Measurements from ENCODE around the gene TLE4. TPM values are rescaled to one million over a fixed set of nuclear protein-coding genes. Genes with fewer than 3 reads are reported as not detected.
"Not testable (repeated sequence)": the region's sequence is repeated elsewhere in the genome, so short reads cannot be mapped to it uniquely, and the experiment has no call there.

TLE4 gene
- total and polyA plus RNA-seq, 2 donors (not counting 1 experiment from before 2014, with no cell fraction given): 13.5 to 35.0 TPM

DNA sequence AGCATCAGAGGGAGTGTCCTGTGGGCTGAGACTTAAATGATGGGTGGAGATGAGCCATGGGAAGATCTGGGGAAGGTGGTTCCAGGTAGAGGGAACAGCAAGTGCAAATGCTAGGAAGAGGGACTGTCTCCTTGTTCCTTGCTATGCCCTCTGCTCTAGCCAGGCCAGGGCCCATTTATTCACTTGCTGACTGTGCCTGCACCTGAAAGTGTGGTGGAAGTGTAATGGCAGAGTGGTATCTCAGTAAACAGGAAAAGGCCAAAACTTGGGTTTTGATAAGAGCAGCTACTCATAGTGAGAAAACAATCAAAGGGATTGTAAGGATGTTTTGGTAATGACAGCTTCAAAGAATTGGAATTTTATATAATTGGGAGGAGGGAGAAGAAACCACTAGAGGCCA, 32.4 kb downstream of the TLE4 start:
- Histone ChIP-seq H3K4me2 (ENCODE audit: extremely low read depth, insufficient read depth, low read length) (no peak overlapping the region), H3K27me3 (ENCODE audit: control insufficient read depth, insufficient read depth, low read length) (no peaks in the 10 kb centered on the region), H3K36me3 (ENCODE audit: control insufficient read depth, insufficient read depth, low read length) (no peaks in the 10 kb centered on the region), H4K20me1 (ENCODE audit: control insufficient read depth, extremely low read depth, insufficient read depth, low read length) (no peaks in the 10 kb centered on the region), H3K27ac (ENCODE audit: insufficient read depth, low read length) (no peak overlapping the region), H3K79me2 (ENCODE audit: control insufficient read depth, insufficient read depth, low read length) (no peaks in the 10 kb centered on the region), H2AFZ (ENCODE audit: low read length) (no peak overlapping the region), H3K9ac (ENCODE audit: insufficient read depth, low read length) (no peak overlapping the region), H3K4me3 (replicated peaks in 1 of 4; ENCODE audit: control extremely low read depth in 1 of 4, insufficient read depth in 1 of 4, low read depth in 3 of 4, low read length in 4 of 4) (no peak overlapping the region), H3K4me1 (ENCODE audit: control insufficient read depth, extremely low read depth, insufficient read depth, low read length) (no peaks in the 10 kb centered on the region), H3K9me3 (ENCODE audit: control insufficient read depth, insufficient read depth, low read depth, low read length) (no peaks in the 10 kb centered on the region)
- peak in 1 of 2 donors; percentile 43 for DNase-seq (ENCODE audit: low read depth in 2 of 2)
- TF ChIP-seq, protein P1, sequence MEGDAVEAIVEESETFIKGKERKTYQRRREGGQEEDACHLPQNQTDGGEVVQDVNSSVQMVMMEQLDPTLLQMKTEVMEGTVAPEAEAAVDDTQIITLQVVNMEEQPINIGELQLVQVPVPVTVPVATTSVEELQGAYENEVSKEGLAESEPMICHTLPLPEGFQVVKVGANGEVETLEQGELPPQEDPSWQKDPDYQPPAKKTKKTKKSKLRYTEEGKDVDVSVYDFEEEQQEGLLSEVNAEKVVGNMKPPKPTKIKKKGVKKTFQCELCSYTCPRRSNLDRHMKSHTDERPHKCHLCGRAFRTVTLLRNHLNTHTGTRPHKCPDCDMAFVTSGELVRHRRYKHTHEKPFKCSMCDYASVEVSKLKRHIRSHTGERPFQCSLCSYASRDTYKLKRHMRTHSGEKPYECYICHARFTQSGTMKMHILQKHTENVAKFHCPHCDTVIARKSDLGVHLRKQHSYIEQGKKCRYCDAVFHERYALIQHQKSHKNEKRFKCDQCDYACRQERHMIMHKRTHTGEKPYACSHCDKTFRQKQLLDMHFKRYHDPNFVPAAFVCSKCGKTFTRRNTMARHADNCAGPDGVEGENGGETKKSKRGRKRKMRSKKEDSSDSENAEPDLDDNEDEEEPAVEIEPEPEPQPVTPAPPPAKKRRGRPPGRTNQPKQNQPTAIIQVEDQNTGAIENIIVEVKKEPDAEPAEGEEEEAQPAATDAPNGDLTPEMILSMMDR (conservative IDR thresholded peaks at IDR 0.05 in 1 of 2, IDR thresholded peaks at IDR 0.05 in 1 of 2; ENCODE audit: low read depth in 1 of 2, low read length in 2 of 2): no peak
- TF ChIP-seq EZH2 (IDR thresholded peaks at IDR 0.05; ENCODE audit: low read length, missing control alignments): no peak

DNA sequence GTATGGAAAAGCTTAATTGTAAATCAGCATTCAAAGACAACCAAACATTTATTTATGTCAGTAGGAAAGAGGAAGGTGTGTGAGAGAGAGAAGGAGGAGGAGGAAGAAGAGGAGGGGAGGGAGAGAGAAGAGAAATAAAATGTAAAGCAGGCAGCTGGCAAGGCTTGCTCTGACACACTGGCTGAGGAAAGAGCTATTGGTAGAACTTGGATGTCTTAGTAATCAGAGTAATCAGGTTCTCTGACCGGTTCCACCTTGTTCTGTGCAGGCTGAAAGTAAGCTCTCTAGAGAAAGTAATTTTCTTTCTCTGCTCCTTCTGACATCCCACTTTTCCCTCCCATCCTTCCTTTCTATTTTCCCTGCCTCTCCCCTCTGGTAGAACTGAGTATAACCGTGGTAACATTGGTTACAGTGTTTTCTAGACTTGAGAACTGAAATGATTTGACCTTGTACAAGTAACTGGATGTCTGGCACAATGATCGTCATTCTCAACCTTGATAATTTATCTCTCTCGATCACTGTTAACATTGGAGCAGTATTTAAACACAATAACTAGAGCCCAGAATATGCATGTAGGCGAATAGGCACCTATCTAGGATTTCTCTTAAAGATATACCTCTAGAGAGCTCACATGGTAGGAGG, 33.3 kb downstream of the TLE4 start:
- Histone ChIP-seq H3K27ac (ENCODE audit: insufficient read depth, low read length) (no peak overlapping the region), H3K27me3 (ENCODE audit: control insufficient read depth, insufficient read depth, low read length) (no peaks in the 10 kb centered on the region), H3K4me3 (replicated peaks in 1 of 4; ENCODE audit: control extremely low read depth in 1 of 4, insufficient read depth in 1 of 4, low read depth in 3 of 4, low read length in 4 of 4) (no peak overlapping the region), H3K4me2 (ENCODE audit: extremely low read depth, insufficient read depth, low read length) (no peak overlapping the region), H3K36me3 (ENCODE audit: control insufficient read depth, insufficient read depth, low read length) (no peaks in the 10 kb centered on the region), H3K79me2 (ENCODE audit: control insufficient read depth, insufficient read depth, low read length) (no peaks in the 10 kb centered on the region), H3K9me3 (ENCODE audit: control insufficient read depth, insufficient read depth, low read depth, low read length) (no peaks in the 10 kb centered on the region), H4K20me1 (ENCODE audit: control insufficient read depth, extremely low read depth, insufficient read depth, low read length) (no peaks in the 10 kb centered on the region), H2AFZ (ENCODE audit: low read length) (no peak overlapping the region), H3K9ac (ENCODE audit: insufficient read depth, low read length) (no peak overlapping the region), H3K4me1 (ENCODE audit: control insufficient read depth, extremely low read depth, insufficient read depth, low read length) (peaks cover 2% of the 10 kb centered on the region)
- no peak for TF ChIP-seq EZH2 (IDR thresholded peaks at IDR 0.05; ENCODE audit: low read length, missing control alignments)
- TF ChIP-seq, protein P1 (conservative IDR thresholded peaks at IDR 0.05 in 1 of 2, IDR thresholded peaks at IDR 0.05 in 1 of 2; ENCODE audit: low read depth in 1 of 2, low read length in 2 of 2): no peak
- no peak for DNase-seq (ENCODE audit: low read depth in 2 of 2)

DNA sequence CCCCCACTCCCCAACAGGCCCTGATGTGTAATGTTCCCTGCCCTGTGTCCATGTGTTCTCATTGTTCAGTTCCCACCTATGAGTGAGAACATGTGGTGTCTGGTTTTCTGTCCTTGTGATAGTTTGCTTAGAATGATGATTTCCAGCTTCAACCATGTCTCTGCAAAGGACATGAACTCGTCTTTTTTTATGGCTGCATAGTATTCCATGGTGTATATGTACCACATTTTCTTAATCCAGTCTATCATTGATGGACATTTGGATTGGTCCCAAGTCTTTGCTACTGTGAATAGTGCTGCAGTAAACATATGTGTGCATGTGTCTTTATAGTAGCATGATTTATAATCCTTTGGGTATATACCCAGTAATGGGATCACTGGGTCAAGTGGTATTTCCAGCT, 34.8 kb downstream of the TLE4 start:
- DNase-seq (ENCODE audit: low read depth in 2 of 2); H3K4me3 ChIP-seq (replicated peaks in 1 of 4; ENCODE audit: control extremely low read depth in 1 of 4, insufficient read depth in 1 of 4, low read depth in 3 of 4, low read length in 4 of 4); H3K27me3 ChIP-seq (ENCODE audit: control insufficient read depth, insufficient read depth, low read length); H3K4me1 ChIP-seq (ENCODE audit: control insufficient read depth, extremely low read depth, insufficient read depth, low read length); H3K9ac ChIP-seq (ENCODE audit: insufficient read depth, low read length); H4K20me1 ChIP-seq (ENCODE audit: control insufficient read depth, extremely low read depth, insufficient read depth, low read length); H3K4me2 ChIP-seq (ENCODE audit: extremely low read depth, insufficient read depth, low read length); H3K36me3 ChIP-seq (ENCODE audit: control insufficient read depth, insufficient read depth, low read length); H2AFZ ChIP-seq (ENCODE audit: low read length); H3K27ac ChIP-seq (ENCODE audit: insufficient read depth, low read length); H3K9me3 ChIP-seq (ENCODE audit: control insufficient read depth, insufficient read depth, low read depth, low read length); H3K79me2 ChIP-seq (ENCODE audit: control insufficient read depth, insufficient read depth, low read length): not testable (repeated sequence)
